Lung (tissue), 12 donors: ENCODE data around the gene IL1B. TPM values are rescaled to one million over a fixed set of nuclear protein-coding genes. Genes with fewer than 3 reads are reported as not detected.

Source experiments
- ATAC-seq: fragments of 200-7000 bp; cut with Tn5 transposase; one replicate; pipeline ENCODE4 v1.9.1; 2020; ENCODE audit warnings: moderate number of reproducible peaks; ENCODE audit not compliant: insufficient read depth, low FRiP score
- DNase-seq, 3 donors: peaks; one replicate each; pipeline ENCODE4 v3.0.0-alpha.2; 2013 to 2017
- H3K27ac ChIP-seq, 2 donors: one replicate each; pipeline ENCODE4 v1.5.1; 2013; ENCODE audit warnings: mild to moderate bottlenecking in 2 of 2, moderate library complexity in 2 of 2, control low read depth in 1 of 2, inconsistent platforms in 1 of 2, low read depth in 1 of 2, low read length in 1 of 2
- H3K27me3 ChIP-seq, 3 donors: one replicate each; pipeline ENCODE4 v1.5.1; 2013; ENCODE audit warnings: low read length in 2 of 3; ENCODE audit not compliant: control insufficient read depth in 3 of 3, insufficient read depth in 3 of 3
- H3K36me3 ChIP-seq, 4 donors: one replicate each; pipeline ENCODE4 v1.5.1; 2013; ENCODE audit warnings: low read length in 4 of 4, mild to moderate bottlenecking in 1 of 4, moderate library complexity in 1 of 4; ENCODE audit not compliant: control insufficient read depth in 4 of 4, insufficient read depth in 4 of 4
- H3K4me1 ChIP-seq, 5 donors: one replicate each; pipeline ENCODE4 v1.5.1; 2013; ENCODE audit warnings: low read length in 5 of 5, mild to moderate bottlenecking in 2 of 5, moderate library complexity in 1 of 5; ENCODE audit not compliant: control insufficient read depth in 5 of 5, insufficient read depth in 5 of 5
- H3K4me3 ChIP-seq: one replicate; pipeline ENCODE4 v1.5.1; 2013; ENCODE audit warnings: mild to moderate bottlenecking, control low read depth, moderate library complexity
- H3K9ac ChIP-seq, 2 donors: one replicate each; pipeline ENCODE4 v1.5.1; 2013; ENCODE audit warnings: low read length in 2 of 2, control low read depth in 1 of 2; ENCODE audit not compliant: insufficient read depth in 1 of 2
- H3K9me3 ChIP-seq, 4 donors: one replicate each; pipeline ENCODE4 v1.5.1; 2013; ENCODE audit warnings: low read length in 3 of 4, mild to moderate bottlenecking in 1 of 4, moderate library complexity in 1 of 4; ENCODE audit not compliant: control insufficient read depth in 4 of 4, insufficient read depth in 3 of 4
- WGBS, 2 donors: extraction: QIAGEN DNeasy Blood & Tissue Kit; methylation state at CpG; one replicate each; pipeline ENCODE4 v1.1.7; 2013; 5-methylcytosine and 5-hydroxymethylcytosine counted together
- polyA plus RNA-seq, 2 donors: library from polyadenylated mRNA; stranded (reverse); fragments of 200-250 nt; gene quantifications; one replicate each; pipeline ENCODE4 v1.2.1, GENCODE V29; 2013
- total RNA-seq, 2 donors: library from RNA; depleted of rRNA in 1 of 2; stranded (reverse); fragments of >200 nt in 1 of 2; gene quantifications; one replicate each; pipeline ENCODE4 v1.2.1, GENCODE V29; 2014 to 2021
- TF ChIP-seq, protein P1 (sequence below): IDR thresholded peaks from 2 replicates; pipeline ENCODE4 v1.5.1; 2012; ENCODE audit warnings: mild to moderate bottlenecking; ENCODE audit errors: control extremely low read depth, extremely low read depth
- donor health status: control.
- donor health status: control.
- donor health status: Bipolar disorder and iron deficiency.
- donor health status: healthy.
- donor health status: DM: yes; HTN: yes; CAD: no.

IL1B gene
- total and polyA plus RNA-seq, 4 donors: 3.8 to 482 (median 13.2) TPM

DNA sequence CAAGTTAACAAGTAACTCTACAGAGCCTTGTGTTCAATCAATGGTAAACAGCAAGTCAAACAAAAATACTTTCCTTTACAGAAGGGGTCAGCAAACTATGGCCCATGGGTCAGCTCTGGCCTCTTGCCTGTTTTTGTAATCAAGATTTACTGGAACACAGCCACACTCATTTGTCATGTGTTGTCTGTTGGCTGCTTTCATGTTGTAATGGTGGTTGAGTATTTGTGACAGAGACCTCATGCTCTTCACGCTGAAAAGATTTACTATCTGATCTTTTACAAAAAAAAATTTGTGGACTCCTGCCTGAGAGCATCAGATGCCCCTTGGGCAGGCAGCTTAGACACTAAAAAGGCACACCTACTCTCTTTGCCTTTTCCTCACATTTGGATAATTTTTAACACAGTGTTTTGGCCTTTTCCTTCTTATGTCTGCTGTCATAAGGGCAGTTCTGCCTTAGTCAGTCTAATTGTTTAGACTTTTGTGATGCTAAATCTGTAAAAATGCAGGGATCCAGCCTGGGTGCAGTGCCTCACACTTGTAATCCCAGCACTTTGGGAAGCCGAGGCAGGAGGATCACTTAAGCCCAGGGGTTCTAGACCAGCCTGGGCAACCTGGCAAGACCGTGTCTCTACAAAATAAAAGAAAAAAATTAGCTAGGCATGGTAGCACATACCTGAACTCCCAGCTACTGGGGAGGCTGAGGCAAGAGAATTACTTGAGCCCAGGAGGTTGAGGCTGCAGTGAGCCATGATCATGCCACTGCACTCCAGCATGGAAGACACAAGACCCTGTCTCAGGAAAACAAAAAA is 18.3 kb downstream of the IL1B start:
- DNase-seq: peak in 1 of 3 donors; percentile 60
- WGBS, 2 donors: 70 to 73% methylated on average over 3 of the region's 3 CpGs

DNA sequence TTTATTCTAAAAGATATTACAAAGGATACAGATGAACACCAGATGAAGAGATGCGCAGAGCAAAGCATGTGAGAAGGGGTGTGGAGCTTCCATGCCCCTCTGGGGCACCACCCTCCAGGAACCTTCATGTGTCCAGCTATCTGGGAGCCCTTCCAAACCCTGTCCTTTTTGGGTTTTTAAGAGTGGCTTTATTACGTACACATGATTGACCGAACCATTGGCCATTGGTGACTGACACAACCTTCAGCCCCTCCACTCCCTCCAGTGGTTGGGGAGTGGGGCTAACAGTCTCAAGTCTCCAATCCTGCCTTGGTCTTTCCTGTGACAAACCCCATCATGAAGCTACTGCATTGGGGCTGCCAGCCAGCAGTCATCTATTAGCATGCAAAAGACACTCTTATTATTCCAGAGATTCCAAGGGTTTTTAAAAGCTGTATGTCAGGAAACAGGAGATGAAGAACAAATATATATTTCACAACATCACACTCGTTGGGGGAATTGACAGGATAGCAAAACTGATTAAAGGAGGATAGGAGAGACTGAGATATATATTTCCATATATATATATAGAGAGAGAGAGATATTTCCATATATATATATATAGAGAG is 19.4 kb downstream of the IL1B start:
- ATAC-seq: no peak
- Histone ChIP-seq H3K4me3 (no peak overlapping the region), H3K9ac (no peak overlapping the region), H3K4me1 (peaks cover 4 to 22% (median 8%) of the 10 kb centered on the region in 5 donors), H3K36me3 (no peaks in the 10 kb centered on the region), H3K27ac (no peak overlapping the region), H3K9me3 (no peaks in the 10 kb centered on the region), H3K27me3 (no peaks in the 10 kb centered on the region)
- no peak for DNase-seq
- TF ChIP-seq, protein P1, sequence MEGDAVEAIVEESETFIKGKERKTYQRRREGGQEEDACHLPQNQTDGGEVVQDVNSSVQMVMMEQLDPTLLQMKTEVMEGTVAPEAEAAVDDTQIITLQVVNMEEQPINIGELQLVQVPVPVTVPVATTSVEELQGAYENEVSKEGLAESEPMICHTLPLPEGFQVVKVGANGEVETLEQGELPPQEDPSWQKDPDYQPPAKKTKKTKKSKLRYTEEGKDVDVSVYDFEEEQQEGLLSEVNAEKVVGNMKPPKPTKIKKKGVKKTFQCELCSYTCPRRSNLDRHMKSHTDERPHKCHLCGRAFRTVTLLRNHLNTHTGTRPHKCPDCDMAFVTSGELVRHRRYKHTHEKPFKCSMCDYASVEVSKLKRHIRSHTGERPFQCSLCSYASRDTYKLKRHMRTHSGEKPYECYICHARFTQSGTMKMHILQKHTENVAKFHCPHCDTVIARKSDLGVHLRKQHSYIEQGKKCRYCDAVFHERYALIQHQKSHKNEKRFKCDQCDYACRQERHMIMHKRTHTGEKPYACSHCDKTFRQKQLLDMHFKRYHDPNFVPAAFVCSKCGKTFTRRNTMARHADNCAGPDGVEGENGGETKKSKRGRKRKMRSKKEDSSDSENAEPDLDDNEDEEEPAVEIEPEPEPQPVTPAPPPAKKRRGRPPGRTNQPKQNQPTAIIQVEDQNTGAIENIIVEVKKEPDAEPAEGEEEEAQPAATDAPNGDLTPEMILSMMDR: no peak
- WGBS, 2 donors: 65 to 77% methylated on average over 4 of the region's 4 CpGs

More for the DNA sequence above, 18.3 kb downstream of the IL1B start:
- TF ChIP-seq, protein P1: no peak
- no peak for ATAC-seq
- Histone ChIP-seq H3K4me1 (peaks cover 2 to 16% (median 4%) of the 10 kb centered on the region in 5 donors), H3K36me3 (no peaks in the 10 kb centered on the region), H3K4me3 (no peak overlapping the region), H3K27ac (no peak overlapping the region), H3K9ac (no peak overlapping the region), H3K27me3 (no peaks in the 10 kb centered on the region), H3K9me3 (peaks cover 0 to 3% (median 0%) of the 10 kb centered on the region in 4 donors)

DNA sequence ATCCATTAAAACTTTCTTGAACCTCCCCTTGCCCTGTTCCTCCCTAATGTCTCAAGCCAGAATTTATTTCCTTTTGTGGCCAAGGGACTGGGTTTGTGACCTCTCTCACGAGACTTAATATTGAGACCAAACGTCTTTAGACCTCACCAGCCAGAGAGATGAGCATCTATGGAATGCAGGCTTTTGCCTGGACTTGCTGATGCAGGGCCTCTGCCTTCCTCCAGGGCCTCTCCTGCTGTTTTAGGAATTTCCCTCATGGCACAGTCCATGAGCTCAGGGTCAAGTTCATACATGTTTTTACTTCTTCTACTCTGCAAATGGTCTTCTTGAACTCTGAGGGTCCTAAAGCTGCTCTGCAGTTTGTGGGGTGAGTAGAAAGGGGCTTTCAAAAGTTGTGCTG is 22.3 kb downstream of the IL1B start:
- WGBS, 2 donors: 75 to 78% methylated on average over 2 of the region's 2 CpGs
- Histone ChIP-seq H3K9me3 (no peaks in the 10 kb centered on the region), H3K9ac (no peak overlapping the region), H3K4me3 (no peak overlapping the region), H3K36me3 (no peaks in the 10 kb centered on the region), H3K27ac (no peak overlapping the region), H3K27me3 (no peaks in the 10 kb centered on the region), H3K4me1 (peaks cover 7 to 33% (median 10%) of the 10 kb centered on the region in 5 donors)
- DNase-seq: no peak
- TF ChIP-seq, protein P1: no peak
- ATAC-seq: no peak
